Smooth muscle cell (in vitro differentiated cells): ENCODE data around the gene DSC1. TPM values are rescaled to one million over a fixed set of nuclear protein-coding genes. Genes with fewer than 3 reads are reported as not detected.

Experiments used
- DNase-seq: peaks from one replicate; lab custom pipeline; 2025; ENCODE audit not compliant: unreplicated experiment; lab: John Stamatoyannopoulos, UW
- H2AFZ ChIP-seq: fragments of 200-600 bp; sonication (generic); 2 replicates; pipeline ENCODE4 v1.6.0; 2016; ENCODE audit warnings: antibody characterized with exemption, low read depth, mild to moderate bottlenecking
- H3F3A ChIP-seq: fragments of 200-600 bp; sonication (generic); 2 replicates; pipeline ENCODE4 v1.6.0; 2017; ENCODE audit warnings: antibody characterized with exemption, low read depth
- H3K27ac ChIP-seq: fragments of 200-600 bp; sonication (generic); 2 replicates; pipeline ENCODE4 v1.5.1; 2016; ENCODE audit warnings: low read depth, mild to moderate bottlenecking
- H3K27me3 ChIP-seq: fragments of 200-600 bp; sonication (generic); 2 replicates; pipeline ENCODE4 v1.6.1; 2016; ENCODE audit warnings: low read depth, mild to moderate bottlenecking
- H3K36me3 ChIP-seq: fragments of 200-600 bp; sonication (generic); 2 replicates; pipeline ENCODE4 v1.5.1; 2016; ENCODE audit warnings: low read depth
- H3K4me1 ChIP-seq: fragments of 200-600 bp; sonication (generic); 2 replicates; pipeline ENCODE4 v1.5.1; 2016; ENCODE audit warnings: low read depth
- H3K4me2 ChIP-seq: fragments of 200-600 bp; sonication (generic); 2 replicates; pipeline ENCODE4 v1.6.0; 2016; ENCODE audit warnings: mild to moderate bottlenecking
- H3K4me3 ChIP-seq: fragments of 200-600 bp; sonication (generic); 2 replicates; pipeline ENCODE4 v1.5.1; 2016; ENCODE audit warnings: mild to moderate bottlenecking
- H3K79me2 ChIP-seq: fragments of 200-600 bp; sonication (generic); 2 replicates; pipeline ENCODE4 v1.6.0; 2016; ENCODE audit warnings: low read depth, mild to moderate bottlenecking
- H3K9ac ChIP-seq: fragments of 200-600 bp; sonication (generic); 2 replicates; pipeline ENCODE4 v1.6.0; 2016; ENCODE audit warnings: low read depth
- H3K9me3 ChIP-seq: fragments of 200-600 bp; sonication (generic); replicated peaks from 2 replicates; pipeline ENCODE4 v1.5.1; 2016; ENCODE audit warnings: low read depth
- H4K20me1 ChIP-seq: fragments of 200-600 bp; sonication (generic); 2 replicates; pipeline ENCODE4 v1.6.0; 2016; ENCODE audit warnings: low read depth
- WGBS: methylation state at CpG from one replicate; pipeline ENCODE4 v1.1.7; 2016; ENCODE audit warnings: low lambda C conversion rate; 5-methylcytosine and 5-hydroxymethylcytosine counted together
- polyA plus RNA-seq: library from polyadenylated mRNA; unstranded; fragments of >200 nt; fragmentation: Nextera tagmentation; extraction: Ambion mirVana; gene quantifications from 2 replicates; pipeline ENCODE4 v1.2.1, GENCODE V29; 2016
- total RNA-seq: library from RNA; depleted of rRNA; stranded (reverse); fragments of >200 nt; gene quantifications from 2 replicates; pipeline ENCODE4 v1.2.3, GENCODE V29; 2014
- TF ChIP-seq, protein P1 (sequence below): fragments of 200-600 bp; sonication (generic); IDR thresholded peaks from 2 replicates; pipeline ENCODE4 v1.5.1; 2017; ENCODE audit warnings: borderline replicate concordance, mild to moderate bottlenecking, antibody characterized with exemption; ENCODE audit not compliant: insufficient read depth, poor library complexity, severe bottlenecking

DSC1 gene
- total and polyA plus RNA-seq, 2 experiments from 2014 or later, result 5.0 to 54.7 TPM

DNA sequence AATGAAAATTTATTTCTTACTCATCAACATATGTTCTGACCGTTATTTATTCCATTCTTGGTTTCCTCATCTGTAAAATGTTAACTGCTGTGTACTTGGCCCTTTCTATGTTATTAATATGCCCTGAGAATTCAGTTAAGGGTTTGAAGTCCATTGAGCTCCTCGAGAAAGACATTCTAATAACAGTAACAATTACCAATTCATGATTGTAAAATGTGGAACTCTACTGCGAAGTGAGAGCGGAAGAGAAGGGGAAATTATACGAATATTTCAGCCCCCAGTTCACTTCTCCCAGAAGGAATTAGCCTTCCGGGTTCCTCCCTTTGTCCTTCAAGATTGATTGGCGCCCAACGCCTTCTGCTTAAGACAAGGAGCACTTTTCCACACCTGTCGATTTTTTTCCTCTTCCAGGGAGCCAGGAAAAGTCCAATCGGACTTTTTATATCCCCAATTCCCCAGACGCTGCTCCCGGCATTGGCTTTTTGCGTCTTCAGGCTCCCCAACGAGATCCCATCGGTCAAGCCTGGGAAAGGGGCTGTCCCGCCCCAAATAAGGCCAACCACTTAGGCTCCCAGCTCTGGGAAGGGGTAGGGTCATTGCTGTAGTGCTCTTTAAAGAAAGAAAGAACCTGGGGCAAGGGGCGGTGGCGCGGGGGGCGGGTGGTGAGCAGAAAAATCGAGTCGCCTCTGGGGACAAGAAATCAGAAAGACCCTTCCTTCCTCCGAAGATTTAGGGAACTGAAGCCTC lies 62.0 kb downstream of the DSC1 start:
- no peak for DNase-seq
- H3F3A ChIP-seq, result peaks cover 10% of the 10 kb centered on the region
- H3K79me2 ChIP-seq, result peaks cover 51% of the 10 kb centered on the region
- peak overlapping the region; percentile 92 for H3K4me2 ChIP-seq
- H3K27ac ChIP-seq, result peak overlapping the region; percentile 92
- H3K9me3 ChIP-seq, result no peaks in the 10 kb centered on the region
- H3K27me3 ChIP-seq, result no peaks in the 10 kb centered on the region
- peaks cover 5% of the 10 kb centered on the region for H3K4me1 ChIP-seq
- 3% methylated on average over 23 of the region's 23 CpGs for WGBS
- H4K20me1 ChIP-seq, result peaks cover 18% of the 10 kb centered on the region
- peak overlapping the region; percentile 95 for H3K4me3 ChIP-seq
- peak overlapping the region; percentile 91 for H3K9ac ChIP-seq
- H2AFZ ChIP-seq, result peak overlapping the region; percentile 88
- H3K36me3 ChIP-seq, result no peaks in the 10 kb centered on the region
- TF ChIP-seq, protein P1, sequence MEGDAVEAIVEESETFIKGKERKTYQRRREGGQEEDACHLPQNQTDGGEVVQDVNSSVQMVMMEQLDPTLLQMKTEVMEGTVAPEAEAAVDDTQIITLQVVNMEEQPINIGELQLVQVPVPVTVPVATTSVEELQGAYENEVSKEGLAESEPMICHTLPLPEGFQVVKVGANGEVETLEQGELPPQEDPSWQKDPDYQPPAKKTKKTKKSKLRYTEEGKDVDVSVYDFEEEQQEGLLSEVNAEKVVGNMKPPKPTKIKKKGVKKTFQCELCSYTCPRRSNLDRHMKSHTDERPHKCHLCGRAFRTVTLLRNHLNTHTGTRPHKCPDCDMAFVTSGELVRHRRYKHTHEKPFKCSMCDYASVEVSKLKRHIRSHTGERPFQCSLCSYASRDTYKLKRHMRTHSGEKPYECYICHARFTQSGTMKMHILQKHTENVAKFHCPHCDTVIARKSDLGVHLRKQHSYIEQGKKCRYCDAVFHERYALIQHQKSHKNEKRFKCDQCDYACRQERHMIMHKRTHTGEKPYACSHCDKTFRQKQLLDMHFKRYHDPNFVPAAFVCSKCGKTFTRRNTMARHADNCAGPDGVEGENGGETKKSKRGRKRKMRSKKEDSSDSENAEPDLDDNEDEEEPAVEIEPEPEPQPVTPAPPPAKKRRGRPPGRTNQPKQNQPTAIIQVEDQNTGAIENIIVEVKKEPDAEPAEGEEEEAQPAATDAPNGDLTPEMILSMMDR, result no peak

- TF ChIP-seq, protein P1, result no peak
- no peaks in the 10 kb centered on the region for H3K27me3 ChIP-seq
- H3K4me1 ChIP-seq, result peaks cover 5% of the 10 kb centered on the region
- 77% methylated on average over 10 of the region's 10 CpGs for WGBS
- no peak for DNase-seq
- peak overlapping the region; percentile 91 for H3K9ac ChIP-seq
- H3K4me3 ChIP-seq, result peak overlapping the region; percentile 95
- H2AFZ ChIP-seq, result no peak overlapping the region
- H3K27ac ChIP-seq, result peak overlapping the region; percentile 92
- no peaks in the 10 kb centered on the region for H3K36me3 ChIP-seq
- peaks cover 27% of the 10 kb centered on the region for H4K20me1 ChIP-seq
- peaks cover 60% of the 10 kb centered on the region for H3K79me2 ChIP-seq
- H3K9me3 ChIP-seq, result no peaks in the 10 kb centered on the region
- H3F3A ChIP-seq, result peaks cover 10% of the 10 kb centered on the region
- peak overlapping the region; percentile 92 for H3K4me2 ChIP-seq
Observed at GRCh38 chr18:31099450-31100230, 63.0 kb downstream of the DSC1 start.

GRCh38 chr18:31098878-31099277 lies 63.8 kb downstream of the DSC1 start:
- Histone ChIP-seq H2AFZ (no peak overlapping the region), H3K4me2 (peak overlapping the region; percentile 92), H3K9ac (no peak overlapping the region), H3K36me3 (no peaks in the 10 kb centered on the region), H3K4me3 (peak overlapping the region; percentile 95), H4K20me1 (peaks cover 31% of the 10 kb centered on the region), H3K27me3 (no peaks in the 10 kb centered on the region), H3K4me1 (peaks cover 5% of the 10 kb centered on the region), H3K9me3 (no peaks in the 10 kb centered on the region), H3F3A (peaks cover 10% of the 10 kb centered on the region), H3K79me2 (peaks cover 68% of the 10 kb centered on the region), H3K27ac (peak overlapping the region; percentile 27)
- DNase-seq, result no peak
- TF ChIP-seq, protein P1, result no peak
